ENCODE data around the gene LBX1.
A peak's percentile ranks its signal among the peaks of the same experiment; 100 is the strongest.

The LBX1 gene

GRCh38 chr10:101244321-101245050 is 15.2 kb upstream of the LBX1 start:
- no peak for DNase-seq (ENCODE audit: low spot score)

- peak; percentile 77 for DNase-seq (ENCODE audit: low spot score)
Observed at GRCh38 chr10:101241840-101242707, 12.8 kb upstream of the LBX1 start.

- no peak for DNase-seq (ENCODE audit: low spot score)
Observed at GRCh38 chr10:101238732-101239105, 9.5 kb upstream of the LBX1 start.

DNA sequence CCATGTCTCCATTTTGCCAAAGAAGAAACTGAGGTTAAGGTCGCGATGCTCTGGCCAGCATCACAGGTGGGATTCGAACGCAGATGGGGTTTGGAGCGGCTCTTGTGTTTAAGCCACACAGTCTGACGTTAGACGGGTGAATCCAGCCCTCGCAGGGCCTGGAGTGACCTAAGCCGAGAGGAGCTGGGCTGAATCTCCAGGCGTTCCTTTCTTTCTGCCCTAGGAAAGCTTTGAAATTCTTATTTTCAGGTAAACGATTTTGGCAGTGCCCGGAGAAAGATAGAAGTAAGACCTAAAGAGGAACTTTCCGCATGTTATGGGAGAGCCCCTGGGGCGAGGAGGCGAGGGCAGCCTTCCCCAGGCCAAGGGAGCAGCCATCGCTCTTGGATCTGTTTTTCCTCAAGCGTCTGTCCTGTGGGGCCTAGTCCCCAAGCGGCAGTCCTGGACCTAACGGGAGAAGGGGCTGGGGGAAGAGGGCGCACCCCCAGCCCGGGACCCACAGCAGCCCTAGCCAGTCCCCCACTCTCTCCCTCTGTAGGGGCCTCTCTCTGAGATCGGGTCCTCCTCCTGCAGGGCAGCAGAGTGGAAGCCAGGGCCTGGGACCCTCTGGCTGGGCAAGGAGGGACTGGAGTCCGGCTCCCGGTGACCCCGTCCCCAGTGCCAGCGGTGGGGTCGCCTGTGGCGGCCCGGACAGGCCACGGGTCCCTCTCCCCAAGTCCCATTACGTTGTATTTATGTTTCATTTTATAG is 8.9 kb upstream of the LBX1 start:
- DNase-seq (ENCODE audit: low spot score) = no peak

GRCh38 chr10:101237081-101237981 is 8.1 kb upstream of the LBX1 start:
- DNase-seq (ENCODE audit: low spot score) = no peak

DNA sequence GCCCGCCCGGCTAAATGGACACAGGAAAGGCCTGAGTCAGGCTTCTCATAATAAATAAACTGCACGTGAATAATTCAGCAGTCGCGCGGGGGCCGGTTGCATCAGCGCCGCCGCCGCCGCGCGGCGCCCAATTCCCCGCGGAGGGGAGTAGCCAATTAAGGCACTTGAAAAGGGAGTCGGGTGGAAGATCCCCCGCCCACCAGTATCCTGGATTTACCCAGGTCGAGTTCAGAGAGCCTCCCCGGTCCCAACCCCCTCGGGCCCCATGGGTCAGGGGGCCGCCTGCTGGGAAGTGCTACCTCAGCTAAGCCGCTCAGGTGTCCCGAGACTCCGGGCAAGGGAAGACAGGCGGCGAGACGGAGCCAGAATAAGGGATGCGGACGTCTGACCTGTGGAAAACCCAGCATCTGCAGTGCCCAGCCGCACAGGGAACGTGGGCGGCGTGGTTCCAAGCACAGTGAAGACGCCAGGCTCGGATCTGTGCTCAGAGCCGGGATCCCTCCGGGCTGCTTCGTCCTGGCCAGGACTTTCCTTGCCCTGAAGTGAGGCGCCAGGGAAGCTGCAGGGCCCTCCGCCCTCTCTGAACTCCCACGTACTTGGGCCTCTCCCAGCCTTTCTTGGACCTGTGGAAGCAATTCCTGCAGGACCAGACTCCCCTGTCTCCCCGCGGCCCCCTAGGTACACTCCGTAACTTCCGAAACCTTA is 7.3 kb upstream of the LBX1 start:
- no peak for DNase-seq (ENCODE audit: low spot score)

GRCh38 chr10:101235766-101236165 is 6.5 kb upstream of the LBX1 start:
- no peak for DNase-seq (ENCODE audit: low spot score)

- no peak for DNase-seq (ENCODE audit: low spot score)
Observed at GRCh38 chr10:101234333-101234732, 5.1 kb upstream of the LBX1 start.

DNA sequence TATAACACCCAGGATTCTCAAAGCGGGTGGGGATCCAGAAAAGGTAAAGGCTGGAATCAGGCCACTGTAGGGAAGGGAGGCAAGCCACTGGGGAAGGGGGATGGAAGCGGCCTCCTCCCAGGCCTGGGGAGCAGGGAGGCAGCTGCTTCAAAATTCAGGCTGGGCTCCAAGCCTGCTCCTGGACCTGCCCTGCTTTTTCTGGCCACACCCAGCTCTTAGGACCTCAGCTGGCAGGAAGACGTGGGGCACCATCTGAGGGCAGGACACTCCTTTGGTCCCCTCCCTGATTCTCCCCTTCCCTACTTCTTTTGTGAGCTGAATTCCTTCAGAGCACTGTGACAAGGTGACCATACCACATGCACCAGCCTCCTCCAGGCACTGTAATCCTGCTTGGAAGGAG is 4.6 kb upstream of the LBX1 start:
- no peak for DNase-seq (ENCODE audit: low spot score)

GRCh38 chr10:101233443-101233842 is 4.2 kb upstream of the LBX1 start:
- DNase-seq (ENCODE audit: low spot score) = no peak

GRCh38 chr10:101231912-101232689 is 2.8 kb upstream of the LBX1 start:
- no peak for DNase-seq (ENCODE audit: low spot score)

DNA sequence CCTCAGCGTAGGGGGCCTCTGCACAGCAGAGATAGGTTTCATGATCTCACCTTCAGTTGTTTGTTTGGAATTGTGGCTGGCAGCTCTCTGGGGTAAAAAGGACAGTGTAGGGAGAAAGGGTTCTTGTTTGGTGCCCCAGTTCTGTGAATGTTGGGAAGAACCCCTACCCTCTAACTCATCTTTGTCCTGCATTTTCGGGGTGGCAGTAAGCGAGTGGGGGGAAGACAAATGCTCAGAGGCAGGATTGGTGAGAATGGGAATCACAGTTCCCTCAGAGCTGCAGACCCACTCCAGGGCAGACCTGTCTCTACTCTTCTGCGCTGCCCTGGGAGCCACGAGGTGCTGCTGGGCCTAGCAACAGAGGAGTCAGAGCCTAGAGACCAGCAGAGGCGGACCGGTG is 1.8 kb upstream of the LBX1 start:
- DNase-seq (ENCODE audit: low spot score) = no peak

- no peak for DNase-seq (ENCODE audit: low spot score)
Observed at GRCh38 chr10:101230183-101230917, 1.1 kb upstream of the LBX1 start.

GRCh38 chr10:101228966-101229265 is 347 bp downstream of the LBX1 start:
- no peak for DNase-seq (ENCODE audit: low spot score)

DNA sequence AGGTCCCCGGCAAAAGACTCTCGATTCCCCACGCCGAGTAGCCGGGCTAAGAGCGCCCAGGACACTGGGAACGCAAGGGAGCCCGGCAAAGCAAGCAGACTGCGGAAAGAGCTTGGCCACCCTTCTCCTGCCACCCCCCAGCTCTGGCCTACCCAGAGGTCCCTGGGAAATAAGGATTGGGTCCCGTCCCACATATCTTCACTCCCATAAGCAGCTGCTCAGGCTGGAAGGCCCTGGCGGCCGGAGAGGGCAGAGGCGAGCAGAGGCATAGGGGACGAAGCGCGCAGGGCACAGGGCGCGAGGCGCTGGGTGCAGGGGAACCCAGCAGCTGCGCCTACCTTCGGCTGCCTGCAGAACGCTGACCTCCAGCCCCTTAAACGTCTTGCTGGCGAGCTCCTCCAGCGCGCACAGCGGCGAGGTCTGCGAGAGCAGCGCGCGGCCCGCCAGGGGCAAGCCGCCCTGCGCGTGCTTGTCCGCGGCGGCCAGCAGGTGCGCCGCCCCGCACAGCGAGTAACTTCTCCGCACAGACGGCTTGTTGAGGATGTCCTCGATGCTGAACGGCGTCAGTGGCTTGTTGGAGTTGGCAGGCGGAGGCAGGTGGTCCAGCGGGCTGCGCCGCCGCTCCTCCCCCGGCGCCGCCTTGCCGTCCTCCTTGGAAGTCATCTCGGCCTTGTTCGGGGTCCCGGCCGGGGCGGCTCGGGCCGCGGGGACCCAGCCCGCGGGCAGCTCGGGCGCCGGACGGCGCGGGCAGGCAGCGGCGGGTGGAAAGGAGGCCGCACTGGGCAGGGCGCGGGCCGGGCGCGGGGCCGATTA is 904 bp downstream of the LBX1 start:
- DNase-seq (ENCODE audit: low spot score) = no peak

DNA sequence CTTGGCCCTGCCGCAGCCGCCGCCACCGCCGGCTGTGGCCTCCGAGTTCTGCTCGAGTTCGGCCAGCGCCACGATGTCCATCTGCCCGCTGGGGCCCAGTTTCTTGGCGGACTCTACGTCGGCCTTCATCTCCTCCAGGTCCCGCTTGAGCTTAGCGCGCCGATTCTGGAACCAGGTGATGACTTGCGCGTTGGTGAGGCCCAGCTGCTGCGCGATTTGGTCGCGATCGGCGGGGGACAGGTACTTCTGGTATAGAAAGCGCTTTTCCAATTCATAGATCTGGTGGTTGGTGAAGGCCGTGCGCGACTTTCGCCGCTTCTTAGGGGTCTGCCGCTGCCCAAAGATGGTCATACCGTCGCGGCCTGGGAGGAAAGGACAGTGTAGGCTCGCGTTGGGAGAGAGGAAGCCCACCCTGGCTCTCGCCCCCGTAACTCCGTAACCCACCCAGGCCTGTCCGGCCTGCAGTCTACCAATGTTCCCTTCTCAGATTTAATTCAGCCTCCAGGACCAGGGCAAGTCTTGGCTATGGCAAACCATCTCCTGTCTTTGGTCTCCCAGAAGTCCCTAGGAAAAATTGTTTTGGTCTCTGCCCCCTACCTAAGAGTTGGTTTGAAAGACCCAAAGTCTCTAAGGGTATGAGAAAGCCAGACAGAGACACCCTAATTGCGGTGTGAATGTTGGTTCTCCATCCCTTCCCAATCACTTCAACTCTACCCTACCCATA is 1.7 kb downstream of the LBX1 start:
- no peak for DNase-seq (ENCODE audit: low spot score)

DNA sequence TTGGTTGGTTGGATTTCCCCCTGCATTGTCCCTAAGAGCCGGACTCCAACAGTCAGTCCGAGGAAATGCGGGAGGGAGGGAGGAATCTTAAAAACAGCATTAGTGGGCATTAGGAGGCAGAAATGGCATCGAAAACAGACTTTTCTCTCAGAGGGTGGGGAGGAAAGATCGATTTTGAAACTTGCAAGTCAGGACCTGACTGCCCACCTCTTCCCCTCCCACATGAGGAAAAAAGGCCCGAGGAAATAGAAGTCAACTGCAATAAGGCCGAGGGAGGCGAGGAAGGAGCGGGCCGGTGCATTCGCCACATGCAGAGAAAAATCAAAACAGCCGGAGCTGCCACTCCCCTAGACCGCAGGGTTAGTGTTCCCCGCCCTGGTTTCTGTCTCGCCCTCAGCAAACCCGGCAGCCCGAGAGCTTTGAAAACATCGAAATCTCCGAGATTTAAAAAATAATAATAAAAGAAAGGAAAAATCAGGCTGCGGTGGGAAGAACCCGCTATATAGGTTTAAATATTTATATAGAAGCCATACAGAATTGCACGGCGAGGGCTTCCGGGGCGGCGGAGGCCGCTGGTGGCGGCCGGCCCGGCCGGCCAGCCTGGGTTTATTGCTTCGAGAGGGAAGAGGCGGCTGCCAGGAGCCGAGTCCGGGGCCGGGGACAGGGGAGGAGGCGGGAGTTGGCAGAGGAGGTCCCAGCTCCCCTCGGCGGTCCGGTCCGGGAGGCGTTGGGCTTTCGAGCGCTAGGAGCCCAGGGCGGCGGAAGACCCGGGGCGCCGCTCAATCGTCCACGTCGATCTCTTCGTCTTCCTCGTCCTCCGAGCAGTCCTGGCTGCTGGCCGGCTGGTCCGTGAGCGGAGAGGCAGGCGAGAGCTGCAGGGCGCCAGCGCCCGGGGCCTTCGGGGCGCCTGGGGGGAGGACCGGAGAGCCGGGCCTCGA is 2.5 kb downstream of the LBX1 start:
- no peak for DNase-seq (ENCODE audit: low spot score)

Measured in cerebellar cortex (tissue), 1 donor.